HEK293 (cell line): ENCODE results near the gene KIAA1191.
A peak's percentile ranks its signal among the peaks of the same experiment; 100 is the strongest.

Experiments
- CTCF ChIA-PET: fragments of 350-600 bp; formaldehyde crosslinking; extraction: SDS; loops from one replicate; lab custom pipeline; 2021; ENCODE audit warnings: antibody characterized with exemption; lab: Yijun Ruan, JAX
- POLR2A ChIA-PET: fragments of 300-600 bp; formaldehyde crosslinking; extraction: SDS; loops from one replicate; lab custom pipeline; 2020; ENCODE audit warnings: antibody characterized with exemption, inconsistent platforms; lab: Yijun Ruan, JAX
- H3K27ac ChIP-seq: fragments of 200-500 bp; sonication (Bioruptor generic); 2 replicates; pipeline ENCODE4 v1.5.1; 2014; ENCODE audit warnings: low read depth, low read length, control low read depth, inconsistent platforms; ENCODE audit errors: extremely low read depth
- H3K36me3 ChIP-seq, 2 experiments: fragments of 200-500 bp in 1 of 2; sonication (Bioruptor generic) in 1 of 2; 1 replicate in 1 of 2; 2 replicates in 1 of 2; pipeline ENCODE4 v1.5.1; 2014 to 2017; ENCODE audit warnings: inconsistent platforms in 2 of 2, low read length in 2 of 2; ENCODE audit not compliant: control insufficient read depth in 2 of 2, insufficient read depth in 1 of 2
- H3K4me1 ChIP-seq: fragments of 200-500 bp; sonication (Bioruptor generic); 2 replicates; pipeline ENCODE4 v1.5.1; 2014; ENCODE audit warnings: mild to moderate bottlenecking, low read length, inconsistent platforms; ENCODE audit not compliant: control insufficient read depth, insufficient read depth
- H3K4me3 ChIP-seq: 2 replicates; pipeline ENCODE4 v1.5.1; 2011; ENCODE audit warnings: low read depth, mild to moderate bottlenecking, control low read depth, low read length, moderate library complexity
- H3K9me3 ChIP-seq: fragments of 200-500 bp; sonication (Bioruptor generic); 2 replicates; pipeline ENCODE4 v1.5.1; 2014; ENCODE audit warnings: low read depth, low read length, inconsistent platforms; ENCODE audit not compliant: control insufficient read depth, insufficient read depth
- BCL11B ChIP-seq: fragments of 450-650 bp; formaldehyde crosslinking; IDR thresholded peaks from 2 replicates; pipeline ENCODE4 v1.5.1; 2016; ENCODE audit warnings: low read depth, missing biosample characterization, missing genetic modification characterization
- GLI4 ChIP-seq: fragments of 450-650 bp; formaldehyde crosslinking; IDR thresholded peaks from 2 replicates; pipeline ENCODE4 v1.5.1; 2016; ENCODE audit warnings: missing biosample characterization, missing genetic modification characterization
- GLIS1 ChIP-seq: fragments of 450-650 bp; formaldehyde crosslinking; IDR thresholded peaks from 2 replicates; pipeline ENCODE4 v1.5.1; 2016; ENCODE audit warnings: missing biosample characterization, missing genetic modification characterization
- RBAK ChIP-seq: fragments of 450-650 bp; formaldehyde crosslinking; IDR thresholded peaks from 2 replicates; pipeline ENCODE4 v1.5.1; 2016; ENCODE audit warnings: missing biosample characterization, missing genetic modification characterization
- SCRT2 ChIP-seq: fragments of 450-650 bp; formaldehyde crosslinking; IDR thresholded peaks from 2 replicates; pipeline ENCODE4 v1.5.1; 2016; ENCODE audit warnings: missing biosample characterization, missing genetic modification characterization
- SP2 ChIP-seq: fragments of 450-650 bp; formaldehyde crosslinking; IDR thresholded peaks from 2 replicates; pipeline ENCODE4 v1.5.1; 2016; ENCODE audit warnings: missing biosample characterization, missing genetic modification characterization
- SP3 ChIP-seq: fragments of 450-650 bp; formaldehyde crosslinking; IDR thresholded peaks from 2 replicates; pipeline ENCODE4 v1.5.1; 2016; ENCODE audit warnings: missing biosample characterization, missing genetic modification characterization
- ZBTB6 ChIP-seq: fragments of 450-650 bp; formaldehyde crosslinking; IDR thresholded peaks from 2 replicates; pipeline ENCODE4 v1.5.1; 2017; ENCODE audit warnings: missing biosample characterization, missing genetic modification characterization
- ZIC2 ChIP-seq: fragments of 450-650 bp; formaldehyde crosslinking; IDR thresholded peaks from 2 replicates; pipeline ENCODE4 v1.5.1; 2016; ENCODE audit warnings: missing biosample characterization, missing genetic modification characterization
- ZNF112 ChIP-seq: fragments of 450-650 bp; formaldehyde crosslinking; IDR thresholded peaks from 2 replicates; pipeline ENCODE4 v1.5.0; 2017; ENCODE audit warnings: missing biosample characterization, missing genetic modification characterization
- ZNF133 ChIP-seq: fragments of 450-650 bp; formaldehyde crosslinking; IDR thresholded peaks from 2 replicates; pipeline ENCODE4 v1.5.1; 2016; ENCODE audit warnings: missing biosample characterization, missing genetic modification characterization
- ZNF175 ChIP-seq: fragments of 450-650 bp; formaldehyde crosslinking; IDR thresholded peaks from 2 replicates; pipeline ENCODE4 v1.5.1; 2016; ENCODE audit warnings: missing biosample characterization, missing genetic modification characterization
- ZNF211 ChIP-seq: fragments of 450-650 bp; formaldehyde crosslinking; IDR thresholded peaks from 2 replicates; pipeline ENCODE4 v1.5.1; 2016; ENCODE audit warnings: low read depth, missing biosample characterization, missing genetic modification characterization
- ZNF404 ChIP-seq: fragments of 450-650 bp; formaldehyde crosslinking; IDR thresholded peaks from 2 replicates; pipeline ENCODE4 v1.5.1; 2017; ENCODE audit warnings: missing biosample characterization, missing genetic modification characterization
- ZNF416 ChIP-seq: fragments of 450-650 bp; formaldehyde crosslinking; IDR thresholded peaks from 2 replicates; pipeline ENCODE4 v1.5.1; 2016; ENCODE audit warnings: missing biosample characterization, missing genetic modification characterization
- ZNF449 ChIP-seq: fragments of 450-650 bp; formaldehyde crosslinking; IDR thresholded peaks from 2 replicates; pipeline ENCODE4 v1.5.1; 2017; ENCODE audit warnings: missing biosample characterization, mild to moderate bottlenecking, missing genetic modification characterization, moderate library complexity
- ZNF473 ChIP-seq: fragments of 450-650 bp; formaldehyde crosslinking; IDR thresholded peaks from 2 replicates; pipeline ENCODE4 v1.5.1; 2017; ENCODE audit warnings: missing biosample characterization, missing genetic modification characterization
- ZNF518A ChIP-seq: fragments of 450-650 bp; formaldehyde crosslinking; conservative IDR thresholded peaks from 2 replicates; pipeline ENCODE4 v1.5.1; 2016; ENCODE audit warnings: low read depth, missing biosample characterization, missing genetic modification characterization
- ZNF521 ChIP-seq: fragments of 450-650 bp; formaldehyde crosslinking; IDR thresholded peaks from 2 replicates; pipeline ENCODE4 v1.5.1; 2017; ENCODE audit warnings: missing biosample characterization, mild to moderate bottlenecking, missing genetic modification characterization
- ZNF600 ChIP-seq: fragments of 450-650 bp; formaldehyde crosslinking; IDR thresholded peaks from 2 replicates; pipeline ENCODE4 v1.5.1; 2016; ENCODE audit warnings: missing biosample characterization, missing genetic modification characterization
- ZNF664 ChIP-seq: fragments of 450-650 bp; formaldehyde crosslinking; IDR thresholded peaks from 2 replicates; pipeline ENCODE4 v1.5.1; 2016; ENCODE audit warnings: missing biosample characterization, missing genetic modification characterization
- ZNF677 ChIP-seq: fragments of 450-650 bp; IDR thresholded peaks from 2 replicates; pipeline ENCODE4 v1.5.0; 2018; ENCODE audit warnings: missing biosample characterization, mild to moderate bottlenecking, missing genetic modification characterization, moderate library complexity
- ZNF692 ChIP-seq: fragments of 450-650 bp; formaldehyde crosslinking; IDR thresholded peaks from 2 replicates; pipeline ENCODE4 v1.5.1; 2016; ENCODE audit warnings: missing biosample characterization, missing genetic modification characterization
- ZNF776 ChIP-seq: fragments of 450-650 bp; formaldehyde crosslinking; IDR thresholded peaks from 2 replicates; pipeline ENCODE4 v1.5.0; 2017; ENCODE audit warnings: missing biosample characterization, missing genetic modification characterization, borderline replicate concordance
- ZSCAN30 ChIP-seq: fragments of 450-650 bp; IDR thresholded peaks from 2 replicates; pipeline ENCODE4 v1.5.1; 2018; ENCODE audit warnings: missing biosample characterization, mild to moderate bottlenecking, missing genetic modification characterization, moderate library complexity
- ZXDB ChIP-seq: fragments of 450-650 bp; formaldehyde crosslinking; IDR thresholded peaks from 2 replicates; pipeline ENCODE4 v1.5.1; 2016; ENCODE audit warnings: missing biosample characterization, missing genetic modification characterization
- TF ChIP-seq, protein P1 (sequence below): fragments of 450-650 bp; formaldehyde crosslinking; IDR thresholded peaks from 2 replicates; pipeline ENCODE4 v1.5.1; 2016; ENCODE audit warnings: missing biosample characterization, missing genetic modification characterization

KIAA1191 gene

GRCh38 chr5:176356179-176356566, 5.4 kb downstream of the KIAA1191 start (continued):
- TF ChIP-seq, protein P1, sequence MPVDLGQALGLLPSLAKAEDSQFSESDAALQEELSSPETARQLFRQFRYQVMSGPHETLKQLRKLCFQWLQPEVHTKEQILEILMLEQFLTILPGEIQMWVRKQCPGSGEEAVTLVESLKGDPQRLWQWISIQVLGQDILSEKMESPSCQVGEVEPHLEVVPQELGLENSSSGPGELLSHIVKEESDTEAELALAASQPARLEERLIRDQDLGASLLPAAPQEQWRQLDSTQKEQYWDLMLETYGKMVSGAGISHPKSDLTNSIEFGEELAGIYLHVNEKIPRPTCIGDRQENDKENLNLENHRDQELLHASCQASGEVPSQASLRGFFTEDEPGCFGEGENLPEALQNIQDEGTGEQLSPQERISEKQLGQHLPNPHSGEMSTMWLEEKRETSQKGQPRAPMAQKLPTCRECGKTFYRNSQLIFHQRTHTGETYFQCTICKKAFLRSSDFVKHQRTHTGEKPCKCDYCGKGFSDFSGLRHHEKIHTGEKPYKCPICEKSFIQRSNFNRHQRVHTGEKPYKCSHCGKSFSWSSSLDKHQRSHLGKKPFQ (tag by site-specific recombination) = no peak
- TF ChIP-seq ZNF416 (tag by site-specific recombination) = no peak
- no peak for TF ChIP-seq ZNF211 (tag by site-specific recombination)
- TF ChIP-seq SCRT2 (tag by site-specific recombination) = no peak
- TF ChIP-seq ZNF133 (tag by site-specific recombination) = no peak
- no peak for TF ChIP-seq BCL11B (tag by site-specific recombination)
- TF ChIP-seq SP3 (tag by site-specific recombination) = no peak
- no peak for TF ChIP-seq SP2 (tag by site-specific recombination)
- TF ChIP-seq ZNF521 (tag by site-specific recombination) = no peak
- no peak for TF ChIP-seq ZNF473 (tag by site-specific recombination)
- no peak for TF ChIP-seq ZNF404 (tag by site-specific recombination)
- no peak for TF ChIP-seq ZNF112 (tag by site-specific recombination)

- Histone ChIP-seq H3K36me3 (peaks cover 24 to 86% of the 10 kb centered on the region in 2 experiments), H3K9me3 (no peaks in the 10 kb centered on the region), H3K27ac (no peak overlapping the region), H3K4me3 (no peak overlapping the region), H3K4me1 (no peaks in the 10 kb centered on the region; the same call in 1 of the 2 replicates)
- POLR2A ChIA-PET = interaction anchor here (0.6 kb wide), 1 partner anchor 670 kb away, joined by 3 read pairs; no protein-coding TSS in a partner anchor
- CTCF ChIA-PET = interaction anchor here (0.6 kb wide), 2 partner anchors 277 to 838 kb away, joined by 3 to 4 read pairs; no protein-coding TSS in a partner anchor
- peak; percentile 70 for TF ChIP-seq ZIC2 (tag by site-specific recombination)
- 0 out of 2 replicates have a peak, but pooled peaks have one; percentile 35 for TF ChIP-seq GLIS1 (tag by site-specific recombination)
- TF ChIP-seq ZNF600 (tag by site-specific recombination) = 0 out of 2 replicates have a peak, but pooled peaks have one; percentile 23
- 0 out of 2 replicates have a peak, but pooled peaks have one; percentile 24 for TF ChIP-seq ZNF664 (tag by site-specific recombination)
- no peak for TF ChIP-seq RBAK (tag by site-specific recombination)
- TF ChIP-seq ZBTB6 (tag by site-specific recombination) = peak; percentile 73; the same call in 1 of the 2 replicates
- TF ChIP-seq ZNF677 (tag by site-specific recombination) = no peak
- TF ChIP-seq ZNF692 (tag by site-specific recombination) = no peak
- TF ChIP-seq ZNF518A (tag by site-specific recombination) = no peak
- no peak for TF ChIP-seq ZSCAN30 (tag by site-specific recombination)
- TF ChIP-seq ZXDB = no peak
- TF ChIP-seq GLI4 (tag by site-specific recombination) = no peak
- no peak for TF ChIP-seq ZNF776
- no peak for TF ChIP-seq ZNF175
- no peak for TF ChIP-seq ZNF449 (tag by site-specific recombination)
These were observed 6.0 kb downstream of the KIAA1191 start for GRCh38 chr5:176355400-176356178.
